Raji (cell line): ENCODE data around the gene UGT2B7.

ENCODE experiments used
- POLR2A ChIP-seq: IDR thresholded peaks from 2 replicates; pipeline ENCODE4 v1.6.1; 2011; ENCODE audit warnings: low read depth, low read length, control low read depth; ENCODE audit not compliant: insufficient read depth

The UGT2B7 gene

DNA sequence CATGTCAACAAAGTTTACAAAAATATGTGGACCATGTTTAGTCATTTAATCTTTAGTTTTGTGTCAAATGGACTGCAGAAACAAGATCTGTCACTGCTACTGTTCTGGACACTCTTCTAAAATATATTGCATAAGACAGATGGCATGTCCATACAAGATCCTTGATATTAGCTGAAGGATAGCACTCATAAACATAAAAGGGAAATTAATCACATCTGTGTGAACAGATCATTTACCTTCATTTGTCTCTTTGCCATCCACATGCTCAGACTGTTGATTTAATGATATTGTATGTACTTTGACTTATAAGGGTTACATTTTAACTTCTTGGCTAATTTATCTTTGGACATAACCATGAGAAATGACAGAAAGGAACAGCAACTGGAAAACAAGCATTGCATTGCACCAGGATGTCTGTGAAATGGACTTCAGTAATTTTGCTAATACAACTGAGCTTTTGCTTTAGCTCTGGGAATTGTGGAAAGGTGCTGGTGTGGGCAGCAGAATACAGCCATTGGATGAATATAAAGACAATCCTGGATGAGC, at the start of gene UGT2B7:
TSS of gene UGT2B7 (plus strand) at position 364 of the 546 bp plus-strand sequence. CDS start at position 411, 47 bp downstream.
- TF ChIP-seq POLR2A: no peak

DNA sequence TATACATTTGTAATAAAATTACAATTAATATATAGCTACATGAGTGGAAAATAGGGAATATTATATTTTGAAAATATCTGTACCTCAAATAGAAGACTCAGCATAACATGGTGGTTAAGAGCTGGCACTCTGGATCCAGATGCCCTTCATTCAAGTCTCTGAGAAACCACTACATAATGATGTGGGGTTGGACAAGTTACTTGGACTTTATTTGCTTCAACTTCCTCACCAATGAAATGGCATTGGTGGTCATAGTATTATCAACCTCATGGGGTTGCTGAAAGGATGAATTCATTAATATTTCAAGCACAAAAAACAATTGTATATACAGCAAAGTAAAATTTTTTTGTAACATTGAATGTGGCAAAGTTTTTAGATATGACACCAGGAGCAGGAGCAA, 46.4 kb upstream of the UGT2B7 start:
- no peak for TF ChIP-seq POLR2A

DNA sequence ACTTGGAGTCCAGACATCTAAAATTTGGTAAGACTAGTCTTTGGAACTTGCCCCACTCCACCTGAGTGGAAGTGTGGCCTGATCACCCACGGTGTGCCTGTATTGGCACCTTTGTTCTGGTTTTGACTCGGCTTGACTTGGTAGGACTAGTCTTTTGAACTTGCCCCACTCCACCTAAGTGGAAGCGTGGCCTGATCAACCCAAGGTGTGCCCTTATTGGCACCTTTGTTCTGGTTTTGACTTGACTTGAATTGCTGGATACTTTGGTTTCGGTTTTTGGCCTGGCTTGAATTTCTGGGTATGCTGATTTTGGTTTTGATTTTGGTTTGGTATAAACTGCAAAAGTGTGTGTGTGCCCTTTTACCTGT, 44.7 kb upstream of the UGT2B7 start:
- no peak for TF ChIP-seq POLR2A

DNA sequence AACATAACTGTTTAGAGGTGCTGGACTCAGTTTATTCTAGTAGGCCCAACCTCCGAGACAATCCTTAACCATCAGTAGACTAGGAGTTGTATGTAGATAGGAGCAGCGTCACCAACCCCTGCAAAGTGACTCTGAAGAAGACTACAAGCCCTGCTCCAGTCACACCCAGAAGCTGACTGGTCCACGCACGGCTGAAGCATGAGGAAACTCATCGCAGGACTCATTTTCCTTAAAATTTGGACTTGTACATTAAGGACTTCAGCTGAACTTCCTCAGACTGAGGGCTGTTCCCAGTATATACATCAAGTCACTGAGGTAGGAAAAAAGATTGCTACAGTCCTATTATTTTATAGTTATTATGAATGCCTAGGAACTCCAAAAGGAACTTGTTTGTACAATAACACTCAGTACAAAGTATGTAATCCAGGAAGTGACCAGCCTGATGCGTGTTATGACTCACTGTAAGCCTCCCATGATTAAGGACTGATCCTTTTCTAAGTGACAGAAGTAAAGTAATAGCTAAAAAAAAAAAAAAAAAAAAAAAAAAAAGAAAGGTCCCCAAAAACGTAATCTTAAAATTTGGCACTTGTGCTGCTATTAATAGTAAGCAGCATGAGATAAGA, 41.6 kb upstream of the UGT2B7 start:
- no peak for TF ChIP-seq POLR2A

DNA sequence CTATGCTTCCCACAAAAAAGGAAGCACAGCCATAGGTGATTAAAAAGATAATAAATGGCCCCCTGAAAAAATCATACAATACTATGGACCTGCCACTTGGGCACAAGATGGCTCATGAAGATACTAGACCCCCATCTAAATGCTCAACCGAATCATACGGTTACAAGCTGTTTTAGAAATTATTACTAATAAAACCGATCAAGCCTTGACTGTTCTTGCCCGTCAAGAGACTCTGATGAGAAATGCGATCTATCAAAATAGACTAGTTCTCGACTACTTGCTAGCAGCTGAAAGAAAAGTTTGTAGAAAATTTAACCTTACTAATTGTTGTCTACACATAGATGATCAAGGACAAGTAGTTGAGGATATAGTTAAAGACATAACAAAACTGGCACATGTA, 40.1 kb upstream of the UGT2B7 start:
- no peak for TF ChIP-seq POLR2A

DNA sequence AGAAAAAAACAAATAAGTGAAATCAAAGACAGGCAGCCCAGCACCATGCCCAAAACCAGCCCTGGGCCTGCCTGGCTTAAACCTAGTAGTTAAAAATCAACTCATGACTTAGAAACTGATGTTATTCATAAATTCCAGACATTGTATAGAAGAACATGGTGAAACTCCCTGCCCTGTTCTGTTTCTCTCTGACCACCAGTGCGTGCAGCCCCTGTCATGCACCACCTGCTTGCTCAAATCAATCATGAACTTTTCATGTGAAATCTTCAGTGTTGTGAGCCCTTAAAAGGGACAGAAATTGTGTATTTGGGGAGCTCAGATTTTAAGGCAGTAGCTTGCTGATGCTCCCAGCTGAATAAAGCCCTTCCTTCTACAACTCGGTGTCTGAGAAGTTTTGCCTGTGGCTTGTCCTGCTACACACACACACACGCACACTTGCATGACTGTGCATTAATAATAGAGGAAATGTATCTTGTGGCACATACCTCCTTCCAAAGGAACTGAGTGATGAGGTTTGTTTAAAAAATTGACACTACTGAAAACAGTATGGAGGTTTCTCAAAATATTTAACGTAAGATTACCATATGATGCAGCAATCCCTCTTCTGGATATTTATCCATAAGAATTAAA, 39.2 kb upstream of the UGT2B7 start:
- no peak for TF ChIP-seq POLR2A

DNA sequence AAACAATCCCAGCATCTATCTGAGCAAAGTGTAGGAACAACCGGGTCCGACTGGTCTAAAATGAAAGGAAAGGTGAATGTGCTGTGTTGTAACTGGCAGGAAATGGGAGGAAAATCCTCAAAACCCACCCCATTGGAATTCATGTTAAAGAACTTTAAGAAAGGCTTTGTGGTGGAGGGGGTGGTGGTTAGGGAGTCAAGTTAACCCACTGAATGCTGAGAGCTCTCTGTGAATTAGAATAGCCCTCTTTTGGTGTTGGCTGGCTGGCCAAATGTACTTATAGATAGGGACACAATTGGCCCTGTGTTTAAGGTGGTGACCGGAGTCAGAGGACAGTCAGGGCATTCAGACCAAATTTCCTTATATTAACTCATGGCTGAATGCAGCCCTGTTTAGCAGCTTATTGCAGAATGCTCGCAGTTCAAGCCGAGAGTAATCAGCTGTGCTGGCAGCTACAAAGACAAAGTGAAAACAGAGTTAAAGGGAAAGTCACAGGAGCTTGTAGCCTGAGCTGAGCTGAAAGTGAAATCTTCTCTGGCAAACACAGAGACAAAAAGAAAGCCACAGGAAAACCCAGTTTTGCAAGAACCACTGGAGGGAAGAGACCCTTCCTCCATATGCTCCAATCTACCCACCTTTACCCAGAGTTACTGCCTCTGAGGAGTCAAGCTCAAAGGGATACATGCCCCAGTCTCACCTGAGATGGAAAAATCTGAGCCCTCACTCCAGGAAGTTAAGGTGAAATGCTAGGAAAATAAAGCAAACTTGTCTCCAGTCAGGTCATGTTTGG, 38.5 kb upstream of the UGT2B7 start:
- TF ChIP-seq POLR2A: no peak

DNA sequence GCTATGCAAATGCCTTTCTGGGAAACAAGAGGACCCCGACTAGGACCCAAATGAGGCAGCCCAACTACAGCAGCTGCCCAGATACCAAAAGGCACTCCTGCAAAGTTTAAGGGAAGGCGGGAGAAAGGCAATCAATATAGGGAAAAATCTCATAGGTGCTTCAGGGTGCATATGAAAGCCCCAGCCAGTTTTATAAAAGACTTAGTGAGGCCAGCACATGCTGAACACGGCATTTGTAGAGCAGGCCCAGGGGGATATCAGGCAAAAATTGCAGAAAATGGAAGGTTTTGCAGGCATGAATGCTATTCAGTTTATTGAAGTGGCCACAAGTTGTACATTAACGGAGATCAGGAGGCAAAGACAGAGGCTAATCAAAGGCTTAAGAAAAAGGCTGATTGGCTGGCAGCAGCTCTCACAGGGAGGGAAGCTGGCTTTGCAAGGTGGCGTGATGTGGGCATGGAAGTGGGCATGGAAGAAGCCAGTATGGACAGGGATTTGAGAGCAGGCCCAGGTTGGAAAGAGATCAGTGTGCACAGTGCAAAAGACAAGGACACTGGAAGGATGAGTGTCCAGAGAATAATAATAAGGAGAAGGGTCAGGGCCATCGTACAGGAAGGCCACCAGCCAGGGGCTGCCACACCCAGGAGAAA, 37.7 kb upstream of the UGT2B7 start:
- TF ChIP-seq POLR2A: no peak

- no peak for TF ChIP-seq POLR2A
Observed at GRCh38 chr4:69060651-69061308, 35.5 kb upstream of the UGT2B7 start.

GRCh38 chr4:69064391-69064790, 31.9 kb upstream of the UGT2B7 start:
- TF ChIP-seq POLR2A: no peak

- TF ChIP-seq POLR2A: no peak
Observed at GRCh38 chr4:69066945-69067344, 29.3 kb upstream of the UGT2B7 start.

GRCh38 chr4:69069085-69069484, 27.2 kb upstream of the UGT2B7 start:
- no peak for TF ChIP-seq POLR2A

- no peak for TF ChIP-seq POLR2A
Observed at GRCh38 chr4:69070590-69070989, 25.7 kb upstream of the UGT2B7 start.

DNA sequence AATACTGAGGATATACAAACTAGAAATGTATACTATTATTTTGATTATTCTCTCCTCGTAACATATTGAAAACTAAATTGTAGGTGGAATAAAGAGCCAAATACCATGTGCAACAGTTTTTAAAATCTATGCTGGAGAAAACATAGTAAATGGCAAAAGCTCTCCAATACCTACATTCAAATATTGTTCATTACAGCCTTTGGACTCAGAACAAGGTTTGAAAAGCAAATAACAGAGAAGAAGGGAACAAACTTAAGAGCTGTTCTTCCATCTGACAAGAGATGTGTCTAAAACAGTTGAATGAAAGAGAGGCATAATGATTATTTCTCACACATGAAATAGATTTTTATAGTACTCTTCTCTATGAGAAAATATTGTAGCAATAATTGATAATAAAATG, 25.0 kb upstream of the UGT2B7 start:
- TF ChIP-seq POLR2A: no peak

GRCh38 chr4:69073375-69073774, 22.9 kb upstream of the UGT2B7 start:
- TF ChIP-seq POLR2A: no peak

GRCh38 chr4:69075061-69075792, 21.0 kb upstream of the UGT2B7 start:
- TF ChIP-seq POLR2A: no peak
